ENCODE measurements around the gene SH3BP1.

GRCh38 chr22:37684803-37685615 is 45.5 kb downstream of the SH3BP1 start:
- TF ChIP-seq GATA2 (IDR thresholded peaks at IDR 0.05; ENCODE audit: low read depth, low read length) (no peak), GATA3 (IDR thresholded peaks at IDR 0.05; ENCODE audit: low read depth, low read length) (no peak)
